Mammary epithelial cell (primary cell): Measurements from ENCODE around the gene LMX1A.

Experiments
- CTCF ChIP-seq, 2 donors: IDR thresholded peaks in 1 of 2; conservative IDR thresholded peaks in 1 of 2; 2 replicates each; pipeline ENCODE4 v1.5.1; 2011 to 2012; ENCODE audit warnings: inconsistent platforms in 2 of 2, low read length in 2 of 2, mild to moderate bottlenecking in 2 of 2, control low read depth in 1 of 2, low read depth in 1 of 2; ENCODE audit not compliant: insufficient read depth in 1 of 2; ENCODE audit errors: extremely low read depth in 1 of 2
- EZH2 ChIP-seq: IDR thresholded peaks from 2 replicates; pipeline ENCODE4 v1.6.1; 2012; ENCODE audit warnings: low read length, inconsistent platforms, borderline replicate concordance

- TF ChIP-seq CTCF (conservative IDR thresholded peaks at IDR 0.05 in 1 of 2, IDR thresholded peaks at IDR 0.05 in 1 of 2; ENCODE audit: extremely low read depth in 1 of 2, insufficient read depth in 1 of 2, low read depth in 1 of 2, low read length in 2 of 2), result no peak
- no peak for TF ChIP-seq EZH2
Observed at GRCh38 chr1:165389609-165390008, 33.1 kb upstream of the LMX1A start.
